HepG2 (cell line): ENCODE data around the gene USF2. TPM values are rescaled to one million over a fixed set of nuclear protein-coding genes. Genes with fewer than 3 reads are reported as not detected.

Source experiments
- ATAC-seq: fragments of 200-7000 bp; cut with Tn5 transposase; 3 replicates; pipeline ENCODE4 v1.9.1; 2020; ENCODE audit warnings: mild to moderate bottlenecking, moderate library complexity
- BruUV-seq: library from RNA; stranded (reverse); fragments of 400-500 nt; replicated peaks from 2 replicates; lab custom pipeline; 2021; lab: Mats Ljungman, UMichigan
- CTCF ChIA-PET: fragments of 300-600 bp; formaldehyde crosslinking; extraction: SDS; loops from one replicate; lab custom pipeline; 2021; ENCODE audit warnings: low total read pairs, inconsistent platforms, low intra/inter-chr PET ratio; lab: Yijun Ruan, JAX
- POLR2A ChIA-PET: fragments of 350-600 bp; sonication (Branson Sonifier 250); formaldehyde crosslinking; loops from one replicate; lab custom pipeline; 2020; ENCODE audit warnings: antibody characterized with exemption, inconsistent platforms; lab: Yijun Ruan, JAX
- DNase-seq: peaks from one replicate; pipeline ENCODE4 v3.0.0-alpha.2; 2015; ENCODE audit warnings: low spot score
- FAIRE-seq: peaks from 3 replicates; lab custom pipeline; 2011; peaks lifted over from hg19 to GRCh38; lab: Jason Lieb, UNC
- H2AFZ ChIP-seq: one replicate; pipeline ENCODE4 v1.6.1; 2011; ENCODE audit warnings: low read length, inconsistent platforms
- H3K27ac ChIP-seq: fragments of 300-600 bp; 3 replicates; pipeline ENCODE4 v1.8.0; 2011; ENCODE audit warnings: mixed run types, mild to moderate bottlenecking, mixed read lengths, low read length, inconsistent platforms; ENCODE audit not compliant: insufficient read depth; ENCODE audit errors: extremely low read length
- H3K27me3 ChIP-seq, 2 experiments: fragments of 200-600 bp in 1 of 2; 2 replicates in 1 of 2; 3 replicates in 1 of 2; pipeline versions ENCODE4 v1.6.0 to v1.8.0; 2011; ENCODE audit warnings: low read length in 2 of 2, mild to moderate bottlenecking in 2 of 2, moderate library complexity in 2 of 2, inconsistent platforms in 1 of 2; ENCODE audit not compliant: insufficient read depth in 2 of 2, control insufficient read depth in 1 of 2
- H3K36me3 ChIP-seq, 2 experiments: fragments of 200-600 bp in 1 of 2; replicated peaks in 1 of 2; 2 replicates in 1 of 2; 3 replicates in 1 of 2; pipeline versions ENCODE4 v1.5.1 to v1.8.0; 2011; ENCODE audit warnings: low read length in 2 of 2, inconsistent platforms in 1 of 2; ENCODE audit not compliant: insufficient read depth in 2 of 2, control insufficient read depth in 1 of 2
- H3K4me1 ChIP-seq: 2 replicates; pipeline ENCODE4 v1.5.1; 2012; ENCODE audit warnings: low read length, inconsistent platforms; ENCODE audit not compliant: insufficient read depth
- H3K4me2 ChIP-seq: 2 replicates; pipeline ENCODE4 v1.6.0; 2011; ENCODE audit warnings: low read depth, low read length, inconsistent platforms
- H3K4me3 ChIP-seq, 3 experiments: fragments of 200-600 bp in 1 of 3; sonication (generic), shearing (Covaris generic) in 1 of 3; replicated peaks in 1 of 3; 2 replicates each; pipeline ENCODE4 v1.5.1; 2011 to 2016; ENCODE audit warnings: low read length in 3 of 3, inconsistent platforms in 2 of 3, low read depth in 2 of 3, mild to moderate bottlenecking in 2 of 3, control low read depth in 1 of 3, mixed read lengths in 1 of 3; ENCODE audit not compliant: insufficient read depth in 1 of 3
- H3K79me2 ChIP-seq: one replicate; pipeline ENCODE4 v1.6.1; 2011; ENCODE audit warnings: low read length, inconsistent platforms; ENCODE audit not compliant: insufficient read depth
- H3K9ac ChIP-seq: 2 replicates; pipeline ENCODE4 v1.6.0; 2011; ENCODE audit warnings: mild to moderate bottlenecking, low read depth, low read length, inconsistent platforms; ENCODE audit not compliant: insufficient read depth
- H3K9me3 ChIP-seq: 2 replicates; pipeline ENCODE4 v1.5.1; 2012; ENCODE audit warnings: mild to moderate bottlenecking, low read length
- H4K20me1 ChIP-seq: 2 replicates; pipeline ENCODE4 v1.6.0; 2011; ENCODE audit warnings: inconsistent platforms, mild to moderate bottlenecking, low read length, moderate library complexity; ENCODE audit not compliant: insufficient read depth
- DMAP1 ChIP-seq: IDR thresholded peaks from 2 replicates; pipeline ENCODE4 v1.6.1; 2016
- GTF3A ChIP-seq: sonication (generic); formaldehyde crosslinking; conservative IDR thresholded peaks from 2 replicates; pipeline ENCODE4 v1.4.0; 2020; ENCODE audit warnings: mild to moderate bottlenecking, missing genetic modification reagents
- KLF11 ChIP-seq: IDR thresholded peaks from 2 replicates; pipeline ENCODE4 v1.6.1; 2016; ENCODE audit warnings: missing compliant biosample characterization
- PCBP2 ChIP-seq: fragments of 200-400 bp; formaldehyde crosslinking; optimal IDR thresholded peaks from 2 replicates; pipeline ENCODE3; 2018; ENCODE audit warnings: low read length, low read depth; ENCODE audit not compliant: poor library complexity, severe bottlenecking
- PRDM15 ChIP-seq: sonication (generic); formaldehyde crosslinking; IDR thresholded peaks from 2 replicates; pipeline ENCODE4 v1.4.0; 2020; ENCODE audit warnings: missing genetic modification reagents
- TBP ChIP-seq: sonication (generic); formaldehyde crosslinking; IDR thresholded peaks from 2 replicates; pipeline ENCODE4 v1.5.0; 2020; ENCODE audit warnings: missing genetic modification reagents
- TCF7L2 ChIP-seq: IDR thresholded peaks from 2 replicates; pipeline ENCODE4 v1.6.1; 2011; ENCODE audit warnings: mild to moderate bottlenecking, low read depth, low read length, moderate library complexity
- ZBED4 ChIP-seq: sonication (generic); formaldehyde crosslinking; IDR thresholded peaks from 2 replicates; pipeline ENCODE4 v1.4.0; 2020; ENCODE audit warnings: missing genetic modification reagents, borderline replicate concordance
- ZBTB38 ChIP-seq: sonication (generic); formaldehyde crosslinking; IDR thresholded peaks from 2 replicates; pipeline ENCODE4 v1.5.1; 2020; ENCODE audit warnings: mild to moderate bottlenecking, missing genetic modification reagents
- ZMYM3 ChIP-seq: sonication (generic); formaldehyde crosslinking; IDR thresholded peaks from 2 replicates; pipeline ENCODE4 v1.5.1; 2020; ENCODE audit warnings: mild to moderate bottlenecking, missing genetic modification reagents
- ZNF230 ChIP-seq: sonication (generic); formaldehyde crosslinking; IDR thresholded peaks from 2 replicates; pipeline ENCODE4 v1.4.0; 2020; ENCODE audit warnings: mild to moderate bottlenecking, missing genetic modification reagents
- ZNF3 ChIP-seq: IDR thresholded peaks from 2 replicates; pipeline ENCODE4 v1.7.0; 2017; ENCODE audit warnings: inconsistent platforms
- ZNF484 ChIP-seq: sonication (generic); formaldehyde crosslinking; IDR thresholded peaks from 2 replicates; pipeline ENCODE4 v1.5.1; 2020; ENCODE audit warnings: mild to moderate bottlenecking, low read depth, missing genetic modification reagents, borderline replicate concordance
- ZNF552 ChIP-seq: sonication (generic); formaldehyde crosslinking; IDR thresholded peaks from 2 replicates; pipeline ENCODE4 v1.9.0; 2022; ENCODE audit warnings: missing genetic modification reagents, mild to moderate bottlenecking, borderline replicate concordance
- ZNF564 ChIP-seq: sonication (generic); formaldehyde crosslinking; IDR thresholded peaks from 2 replicates; pipeline ENCODE4 v1.8.1; 2023; ENCODE audit warnings: mild to moderate bottlenecking, missing genetic modification reagents
- ZNF740 ChIP-seq: sonication (generic); formaldehyde crosslinking; IDR thresholded peaks from 2 replicates; pipeline ENCODE4 v1.4.0; 2020; ENCODE audit warnings: missing genetic modification reagents
- ZSCAN31 ChIP-seq: sonication (generic); formaldehyde crosslinking; IDR thresholded peaks from 2 replicates; pipeline ENCODE4 v1.5.0; 2020; ENCODE audit warnings: low read depth, mild to moderate bottlenecking, missing genetic modification reagents
- WGBS: methylation state at CpG from one replicate; pipeline ENCODE4 v1.1.6; 2017; ENCODE audit warnings: low lambda C conversion rate; 5-methylcytosine and 5-hydroxymethylcytosine counted together
- in situ Hi-C: cut with HindIII; loops from 2 replicates; pipeline ENCODE4 v1.10.0; 2017; ENCODE audit warnings: low pct_unique_long_range_greater_than_20kb; ENCODE audit not compliant: extremely low pct_ligation_motif_present
- intact Hi-C: fragments of 100-400 bp; cut with micrococcal nuclease; formaldehyde crosslinking; loops from one replicate; pipeline ENCODE4 v1.10.0; 2022; ENCODE audit not compliant: unreplicated experiment
- polyA plus RNA-seq, 8 experiments: library from polyadenylated mRNA; depleted of rRNA in 3 of 8; stranded (reverse) in 7 of 8; unstranded in 1 of 8; fragments of >200 nt; fragmentation: Illumina TruSeq in 4 of 8; extraction: Trizol in 4 of 8; gene quantifications; 2 replicates each; pipeline versions ENCODE4 v1.2.1 to v1.2.3, GENCODE V29; 2011 to 2016; ENCODE audit warnings: low read depth in 4 of 8, missing spikeins in 1 of 8, mixed read lengths in 1 of 8; ENCODE audit not compliant: insufficient read depth in 1 of 8
- total RNA-seq, 5 experiments: library from RNA; depleted of rRNA; stranded (reverse); fragments of >200 nt; fragmentation: Illumina TruSeq; extraction: Trizol; gene quantifications; 2 replicates each; pipeline ENCODE4 v1.2.3, GENCODE V29; 2016; ENCODE audit warnings: low read depth in 1 of 5

Gene USF2
- total and polyA plus RNA-seq, 2 of the 13 experiments (the other 11 are each of a cell fraction or from before 2014, with no cell fraction given), result 54.9 to 106 TPM

GRCh38 chr19:35224681-35225571 is 43.8 kb upstream of the USF2 start:
- intact Hi-C loops, result no loop called here
- Histone ChIP-seq H2AFZ (no peak overlapping the region), H3K4me3 (no peak overlapping the region), H3K36me3 (no peaks in the 10 kb centered on the region), H3K4me2 (no peak overlapping the region), H3K79me2 (no peaks in the 10 kb centered on the region), H3K4me1 (no peaks in the 10 kb centered on the region), H3K9me3 (no peaks in the 10 kb centered on the region), H4K20me1 (no peaks in the 10 kb centered on the region), H3K9ac (no peak overlapping the region), H3K27me3 (peaks cover 0 to 6% of the 10 kb centered on the region in 2 experiments; a peak in 2 of 5 replicates), H3K27ac (no peak overlapping the region)
- no TSS peak for BruUV-seq
- in situ Hi-C loops, result no loop called here
- ATAC-seq (peak; percentile 26; the same call in 1 of the 3 replicates), FAIRE-seq (no peak), DNase-seq (no peak)
- 54% methylated on average over 16 of the region's 41 CpGs for WGBS
- ChIA-PET CTCF (no interaction called here), POLR2A (no interaction called here)
- TF ChIP-seq ZMYM3 (CRISPR knock-in tag) (no peak), ZBED4 (CRISPR knock-in tag) (no peak), DMAP1 (CRISPR knock-in tag) (no peak), ZNF740 (CRISPR knock-in tag) (no peak), PCBP2 (no peak), TBP (no peak), ZNF484 (no peak), TCF7L2 (no peak), ZNF230 (CRISPR knock-in tag) (no peak), ZSCAN31 (CRISPR knock-in tag) (no peak), GTF3A (CRISPR knock-in tag) (no peak), ZBTB38 (CRISPR knock-in tag) (no peak), ZNF564 (CRISPR knock-in tag) (no peak), PRDM15 (CRISPR knock-in tag) (no peak), ZNF552 (CRISPR knock-in tag) (no peak), ZNF3 (CRISPR knock-in tag) (no peak), KLF11 (no peak)
